ENCODE results near the gene PDSS1.
"Not testable (repeated sequence)": the region's sequence is repeated elsewhere in the genome, so short reads cannot be mapped to it uniquely, and the experiment has no call there.

Gene PDSS1

DNA sequence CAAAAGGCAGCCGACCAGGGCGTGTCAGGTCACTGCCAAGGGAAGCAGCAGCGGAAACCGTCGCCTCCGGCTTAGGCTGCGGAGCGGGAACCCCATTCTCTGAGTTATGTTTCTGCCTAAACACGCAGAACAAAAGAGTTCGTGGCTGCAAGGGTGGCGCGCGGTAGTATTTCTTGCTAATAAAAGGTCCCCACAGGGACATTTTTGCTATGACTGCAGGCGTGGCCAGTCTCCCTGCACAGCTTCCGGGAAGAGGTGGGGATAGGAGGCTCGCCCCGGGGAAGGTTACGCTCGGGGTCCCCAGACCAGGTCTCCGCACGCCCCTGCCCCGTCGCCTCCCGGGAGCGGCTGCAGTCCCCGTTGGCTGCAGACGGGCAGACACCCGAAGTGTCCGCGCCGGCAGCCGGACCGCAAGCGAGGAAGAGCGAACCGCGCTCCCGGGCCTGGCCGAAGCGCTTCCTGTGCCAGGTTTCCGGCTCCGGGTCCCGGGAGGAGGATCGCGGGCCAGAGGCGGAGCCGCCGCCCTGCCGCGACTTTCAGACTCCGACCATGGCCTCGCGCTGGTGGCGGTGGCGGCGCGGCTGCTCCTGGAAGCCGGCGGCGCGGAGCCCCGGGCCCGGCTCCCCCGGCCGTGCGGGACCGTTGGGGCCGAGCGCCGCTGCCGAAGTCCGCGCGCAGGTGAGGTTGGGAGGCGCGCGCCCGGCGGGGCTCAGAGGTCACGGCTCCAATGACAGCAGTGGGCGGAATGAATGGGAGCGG, at the start of gene PDSS1:
PDSS1 (plus strand) TSS at position 539 of the 759 bp plus-strand sequence; CDS start at position 550, 11 bp downstream.
- peak; percentile 94 for DNase-seq

- DNase-seq, result not testable (repeated sequence)
These were observed 49.3 kb upstream of the PDSS1 start for GRCh38 chr10:26648245-26648636.

DNA sequence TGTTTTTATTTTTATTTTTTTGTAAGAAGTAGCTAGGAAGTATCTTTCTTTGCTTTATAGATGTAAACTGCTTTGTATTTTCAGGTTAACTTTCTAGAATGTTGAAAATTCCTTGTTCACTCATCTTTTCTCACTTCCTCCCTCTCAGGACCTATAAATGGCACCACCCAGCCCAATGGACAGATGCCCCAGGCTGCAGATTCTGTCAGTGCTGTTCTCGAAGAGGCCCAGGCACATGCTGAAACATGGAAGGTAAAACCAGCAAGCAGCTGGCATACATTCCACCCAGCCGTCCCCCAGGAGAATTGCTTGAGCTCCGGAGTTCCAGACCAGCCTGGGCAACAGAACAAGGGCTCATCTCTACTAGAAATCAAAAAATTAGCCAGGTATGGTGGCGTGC, 47.1 kb upstream of the PDSS1 start:
- no peak for DNase-seq

GRCh38 chr10:26651476-26651875, 46.0 kb upstream of the PDSS1 start:
- not testable (repeated sequence) for DNase-seq

DNA sequence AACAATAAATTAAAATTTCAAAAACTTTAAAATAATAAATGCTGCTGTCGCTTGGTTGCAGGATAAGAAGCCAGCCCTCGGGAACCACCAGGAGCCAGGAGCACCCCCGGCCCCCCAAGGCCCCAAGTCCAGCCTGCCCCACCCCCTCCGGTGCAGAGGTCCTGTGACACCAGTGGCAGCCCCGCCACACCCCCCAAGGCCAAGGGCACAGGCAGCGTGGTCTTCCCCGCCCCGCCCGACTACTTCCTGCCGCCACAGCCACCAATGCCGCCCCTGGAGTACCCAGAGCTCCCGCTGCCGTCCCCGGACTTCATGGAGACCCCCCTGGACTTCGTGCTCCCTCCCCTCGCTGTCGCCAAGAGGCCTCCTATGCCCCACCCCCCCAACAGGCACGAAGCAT, 44.5 kb upstream of the PDSS1 start:
- no peak for DNase-seq

- no peak for DNase-seq
These were observed 41.8 kb upstream of the PDSS1 start for GRCh38 chr10:26655746-26656145.

DNA sequence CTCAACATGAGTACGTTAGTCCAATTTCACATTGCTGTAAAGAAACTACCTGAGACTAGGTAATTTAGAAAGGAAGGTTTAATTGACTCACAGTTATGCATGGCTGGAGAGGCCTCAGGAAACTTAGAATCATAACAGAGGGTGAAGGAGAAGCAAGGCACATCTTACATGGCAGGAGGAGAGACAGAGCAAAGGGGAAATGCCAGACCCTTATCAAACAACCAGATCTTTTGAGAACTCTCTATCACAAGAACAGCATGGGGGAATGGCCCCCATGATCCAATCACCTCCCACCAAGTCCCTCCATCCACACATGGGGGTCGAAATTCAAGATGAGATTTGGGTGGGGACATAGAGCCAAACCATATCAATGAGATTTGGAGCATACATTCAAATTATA, 34.6 kb upstream of the PDSS1 start:
- DNase-seq, result no peak

GRCh38 chr10:26665080-26666048, 32.1 kb upstream of the PDSS1 start:
- DNase-seq, result no peak

- DNase-seq, result no peak
These were observed 21.6 kb upstream of the PDSS1 start for GRCh38 chr10:26675873-26676257.

DNA sequence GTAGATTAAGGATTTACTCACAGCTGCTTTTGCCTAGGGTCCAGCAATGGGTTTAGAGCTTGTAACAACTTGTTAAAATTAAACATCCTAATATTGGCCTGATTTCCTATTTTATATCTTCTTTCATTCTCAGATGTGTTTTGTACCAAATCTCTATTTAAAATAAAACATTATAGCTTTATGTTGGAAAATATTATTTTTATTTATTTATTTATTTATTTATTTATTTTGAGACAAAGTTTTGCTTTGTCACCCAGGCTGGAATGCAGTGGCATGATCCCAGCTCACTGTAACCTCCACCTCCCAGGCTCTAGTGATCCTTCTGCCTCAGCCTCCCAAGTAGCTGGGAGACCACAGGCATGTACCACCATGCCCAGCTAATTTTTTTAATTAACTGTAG, 17.9 kb upstream of the PDSS1 start:
- no peak for DNase-seq

DNA sequence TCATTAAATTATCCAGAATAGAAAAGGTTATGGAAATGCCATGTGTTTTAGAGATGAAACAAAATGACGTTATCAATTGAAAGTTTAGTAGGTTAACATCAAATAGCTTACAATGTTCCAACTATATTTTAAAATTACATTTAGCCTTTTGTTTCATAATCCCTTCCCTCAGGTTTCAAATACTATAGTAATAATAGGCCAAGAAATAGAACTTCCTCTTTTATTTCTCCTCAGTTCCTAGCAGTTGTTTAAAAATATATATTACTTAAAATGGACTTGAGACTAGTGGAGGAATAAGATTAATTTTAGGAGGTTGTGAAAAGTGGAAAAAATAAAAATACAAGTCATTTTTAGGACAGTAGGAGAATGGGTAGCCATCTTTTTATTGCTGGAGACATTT, 16.4 kb upstream of the PDSS1 start:
- no peak for DNase-seq

DNA sequence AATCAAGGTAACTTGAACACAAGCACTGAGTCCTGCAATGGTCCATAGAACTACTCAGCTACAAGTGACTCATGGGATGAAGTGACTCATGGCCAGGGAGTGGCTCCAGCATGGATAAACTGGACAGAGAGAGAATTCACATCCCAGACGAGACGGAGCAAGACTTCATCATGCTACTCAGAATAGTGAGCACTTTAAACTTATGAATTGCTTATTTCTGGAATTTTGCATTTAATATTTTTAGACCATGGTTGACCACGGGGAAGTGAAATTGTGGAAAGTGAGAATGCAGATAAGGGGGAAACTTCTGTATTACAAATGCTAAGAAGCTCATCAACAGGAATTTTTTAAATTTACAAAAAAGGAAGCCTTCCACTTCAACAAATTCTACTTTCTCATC, 15.5 kb upstream of the PDSS1 start:
- DNase-seq, result not testable (repeated sequence)

GRCh38 chr10:26682931-26683330, 14.6 kb upstream of the PDSS1 start:
- no peak for DNase-seq

DNA sequence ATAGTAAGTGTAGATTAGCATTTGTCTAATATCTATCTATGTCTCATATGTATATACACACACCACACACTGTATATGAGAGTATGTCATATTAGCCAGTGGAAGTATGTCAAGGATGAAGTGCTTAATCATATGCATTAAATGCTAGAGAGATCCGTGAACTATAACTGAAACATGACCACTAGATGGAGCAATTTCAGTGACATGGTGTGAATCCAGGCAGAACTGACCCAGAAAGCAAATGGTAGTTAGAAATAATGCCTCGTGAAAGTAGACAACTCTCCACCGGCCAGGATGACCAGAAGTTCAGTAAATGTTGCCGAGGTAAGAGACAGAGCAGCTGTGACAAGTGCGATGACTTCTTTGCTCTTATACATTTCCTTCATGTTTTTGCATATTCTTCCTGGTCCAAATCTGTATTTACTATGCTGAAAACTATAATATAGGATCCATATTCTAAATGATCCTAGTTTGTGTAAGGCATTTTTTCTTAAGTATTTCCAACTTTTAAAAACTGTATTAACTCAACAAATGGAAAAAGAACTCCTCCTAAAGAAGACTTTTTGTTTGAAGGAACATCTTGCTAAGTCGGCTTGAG, 12.7 kb upstream of the PDSS1 start:
- not testable (repeated sequence) for DNase-seq

DNA sequence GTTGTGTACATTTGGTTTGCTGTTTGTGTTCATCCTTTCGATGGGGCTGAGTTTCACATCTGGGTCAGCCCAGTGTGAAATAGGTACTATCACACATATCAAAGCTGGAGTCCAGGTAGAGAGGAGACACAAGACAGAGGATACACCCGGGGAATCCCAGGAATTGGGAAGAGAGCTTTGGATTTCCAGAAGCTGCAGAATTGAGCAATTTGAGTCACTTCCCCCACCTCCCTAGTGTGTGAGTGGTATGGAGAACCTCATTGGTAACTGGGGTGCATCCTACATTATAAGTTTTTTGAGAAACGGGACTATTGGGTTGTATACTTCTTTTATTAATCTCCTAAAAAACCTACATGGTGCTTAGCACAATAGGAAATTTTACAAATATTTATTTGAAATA, 12.1 kb upstream of the PDSS1 start:
- no peak for DNase-seq

- DNase-seq, result no peak
These were observed 8.1 kb upstream of the PDSS1 start for GRCh38 chr10:26689399-26689798.

GRCh38 chr10:26690731-26691475, 6.6 kb upstream of the PDSS1 start:
- no peak for DNase-seq

GRCh38 chr10:26694536-26694935, 3.0 kb upstream of the PDSS1 start:
- not testable (repeated sequence) for DNase-seq

DNA sequence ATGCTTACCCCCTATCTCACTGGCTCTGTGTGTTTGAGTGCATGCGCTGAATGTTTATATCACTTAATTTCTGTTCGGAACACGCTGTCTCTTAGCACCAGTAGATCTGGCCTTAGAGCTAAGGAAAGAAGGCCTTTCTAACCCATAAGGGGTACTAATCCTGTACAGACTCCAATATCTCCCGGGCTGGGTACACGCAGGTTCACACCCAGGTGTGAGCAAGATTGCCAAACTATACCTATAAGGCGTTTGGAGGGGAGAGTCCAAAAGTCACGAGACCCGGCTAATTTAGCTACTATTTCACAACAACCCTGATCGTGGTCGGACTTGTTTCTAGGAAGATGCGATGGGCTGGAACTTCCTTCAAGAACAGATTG, 727 bp upstream of the PDSS1 start:
- DNase-seq, result no peak

DNA sequence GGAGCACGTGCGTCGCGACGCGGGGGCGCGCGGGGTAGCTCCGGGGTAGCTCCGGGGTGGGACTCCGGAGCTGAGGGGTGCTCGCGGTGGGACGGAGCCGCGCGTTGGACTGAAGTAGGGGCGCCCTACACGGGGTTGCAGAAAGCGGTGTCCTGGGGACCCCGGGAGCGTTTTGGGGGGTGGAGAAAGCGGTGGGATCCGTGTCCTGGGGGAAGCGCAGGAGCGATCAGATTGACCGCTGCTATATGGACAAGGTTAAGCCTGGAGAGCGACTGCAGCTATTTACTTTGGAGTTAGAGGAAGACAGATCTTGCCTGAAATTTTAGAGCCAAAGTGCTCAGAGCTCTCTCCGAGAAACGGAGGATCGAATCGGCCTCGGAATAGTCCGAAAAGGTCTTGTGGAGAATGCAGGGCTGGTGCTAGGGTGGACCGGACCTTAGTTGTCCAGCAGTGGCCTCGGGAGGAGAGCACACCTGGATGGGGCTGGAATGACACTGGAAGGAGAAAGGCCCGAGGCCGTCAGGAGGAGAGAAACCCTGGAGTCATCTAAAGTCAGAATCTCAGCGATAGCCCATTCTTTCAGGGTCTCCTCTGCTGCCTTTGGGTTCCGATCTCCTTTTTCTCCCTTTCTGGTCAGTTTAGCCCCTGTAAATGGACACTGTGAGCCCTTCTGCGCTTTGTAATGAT, 564 bp downstream of the PDSS1 start:
- no peak for DNase-seq

- no peak for DNase-seq
These were observed 1.4 kb downstream of the PDSS1 start for GRCh38 chr10:26698909-26699308.

DNA sequence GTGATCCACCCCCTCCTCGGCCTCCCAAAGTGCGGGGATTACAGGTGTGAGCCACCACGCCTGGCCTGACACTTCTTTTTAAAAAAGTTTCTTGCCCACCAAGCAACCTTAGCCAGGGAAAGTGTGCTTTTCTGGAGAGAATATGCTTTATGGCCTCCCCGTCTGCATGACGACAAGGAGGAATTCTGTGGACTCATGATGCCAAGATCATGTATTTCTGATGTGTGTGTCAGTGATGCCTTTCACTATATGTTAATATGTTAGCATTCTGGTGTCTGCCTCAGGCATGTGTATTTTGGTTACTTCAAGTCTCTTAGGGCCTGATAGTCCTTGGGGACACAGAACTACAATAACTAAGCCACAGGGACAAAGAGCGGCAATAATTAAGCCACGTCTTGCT, 2.1 kb downstream of the PDSS1 start:
- DNase-seq, result no peak

All from retina (tissue), 1 donor.